HL-60 (cell line): ENCODE measurements around the gene STAMBPL1.
"Not testable (repeated sequence)": the region's sequence is repeated elsewhere in the genome, so short reads cannot be mapped to it uniquely, and the experiment has no call there.

Experiments
- DNase-seq, 2 experiments: peaks; one replicate each; pipeline ENCODE4 v3.0.0-alpha.2; 2010 to 2020; ENCODE audit warnings: low read depth in 1 of 2, low spot score in 1 of 2
- H3K27ac ChIP-seq: fragments of 250-450 bp; sonication (Bioruptor Pico); replicated peaks from 2 replicates; pipeline ENCODE4 v1.5.1; 2020; ENCODE audit warnings: mild to moderate bottlenecking, moderate library complexity
- H3K27me3 ChIP-seq: fragments of 250-450 bp; sonication (Bioruptor Pico); 2 replicates; pipeline ENCODE4 v1.5.1; 2021; ENCODE audit warnings: mild to moderate bottlenecking, moderate library complexity; ENCODE audit not compliant: insufficient read depth, poor library complexity, severe bottlenecking
- H3K4me3 ChIP-seq: replicated peaks from 2 replicates; pipeline ENCODE4 v1.5.1; 2011; ENCODE audit warnings: mild to moderate bottlenecking, control low read depth, low read length; ENCODE audit not compliant: insufficient read depth
- GABPA ChIP-seq: IDR thresholded peaks from 2 replicates; pipeline ENCODE4 v1.6.1; 2012; ENCODE audit warnings: low read depth
- POLR2AphosphoS5 ChIP-seq: IDR thresholded peaks from 2 replicates; pipeline ENCODE4 v1.6.1; 2012; ENCODE audit warnings: low read depth
- SPI1 ChIP-seq: IDR thresholded peaks from 2 replicates; pipeline ENCODE4 v1.6.1; 2012; ENCODE audit warnings: low read depth, mild to moderate bottlenecking, borderline replicate concordance
- TF ChIP-seq, protein P1 (sequence below): IDR thresholded peaks from 2 replicates; pipeline ENCODE4 v1.6.1; 2012; ENCODE audit warnings: low read depth; ENCODE audit not compliant: insufficient replicate concordance
- TF ChIP-seq, protein P2 (sequence below): IDR thresholded peaks from one replicate; pipeline ENCODE4 v1.5.1; 2011; ENCODE audit warnings: low read length, control low read depth, inconsistent platforms; ENCODE audit not compliant: insufficient read depth

STAMBPL1 gene

DNA sequence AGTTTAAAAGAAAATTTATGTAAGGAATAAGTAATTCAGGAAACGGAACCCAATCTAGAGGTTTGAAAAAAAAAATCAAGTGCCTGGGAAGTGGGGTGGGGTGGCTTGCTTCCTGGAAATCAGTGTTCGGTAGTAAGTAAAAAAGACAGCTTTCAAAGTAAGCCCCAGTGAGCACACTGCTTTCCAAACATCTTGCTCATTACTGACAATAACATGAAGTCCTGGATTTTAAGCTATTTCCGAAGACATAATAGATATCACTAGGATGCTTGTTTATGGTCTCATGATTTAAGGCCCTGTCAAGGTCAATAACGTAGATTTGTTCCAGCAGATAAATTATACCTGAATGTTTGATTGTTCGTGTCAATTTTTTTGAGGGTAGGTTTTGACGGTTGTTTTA, 1.3 kb downstream of the STAMBPL1 start:
- Histone ChIP-seq H3K27ac (peak overlapping the region; percentile 98), H3K27me3 (no peaks in the 10 kb centered on the region), H3K4me3 (peak overlapping the region; percentile 82)
- no peak for TF ChIP-seq SPI1
- TF ChIP-seq GABPA: 0 out of 2 replicates have a peak, but pooled peaks have one; percentile 9
- no peak for DNase-seq

DNA sequence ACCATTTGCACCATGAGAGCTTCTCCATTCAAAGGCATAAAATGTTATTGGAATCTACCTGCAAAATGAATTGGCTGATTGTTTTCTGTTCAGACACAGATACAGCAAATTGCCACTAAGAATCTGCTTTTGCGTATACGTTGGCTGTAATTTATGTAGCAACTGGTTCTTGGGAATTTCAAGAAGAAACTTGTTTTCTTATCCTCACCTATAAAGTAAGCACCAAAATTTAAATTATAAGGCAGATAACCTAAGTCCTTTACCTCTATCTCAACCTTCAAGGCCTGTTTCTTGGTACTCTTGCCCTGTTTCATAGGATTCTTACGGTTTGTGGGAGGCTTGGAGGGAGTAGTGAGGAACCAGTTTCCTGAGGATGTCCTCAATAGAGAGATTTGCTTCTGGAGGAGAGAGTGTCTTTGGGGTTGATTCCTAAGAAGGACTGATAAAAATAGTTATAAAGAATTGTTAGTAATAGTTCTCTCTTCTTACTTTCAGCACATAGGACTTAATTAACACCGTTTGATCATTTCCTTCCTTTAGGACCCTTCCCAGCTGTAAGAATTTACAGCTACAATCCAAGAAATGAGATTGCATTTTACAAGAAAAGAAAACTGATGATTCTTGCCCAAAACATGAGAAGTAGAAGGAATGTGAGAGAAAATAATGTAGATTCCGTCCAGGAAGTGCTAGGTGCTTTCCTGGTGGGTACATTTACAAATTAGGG, 2.0 kb downstream of the STAMBPL1 start:
- TF ChIP-seq SPI1 (no peak), GABPA (no peak), POLR2AphosphoS5 (no peak)
- TF ChIP-seq, protein P1, sequence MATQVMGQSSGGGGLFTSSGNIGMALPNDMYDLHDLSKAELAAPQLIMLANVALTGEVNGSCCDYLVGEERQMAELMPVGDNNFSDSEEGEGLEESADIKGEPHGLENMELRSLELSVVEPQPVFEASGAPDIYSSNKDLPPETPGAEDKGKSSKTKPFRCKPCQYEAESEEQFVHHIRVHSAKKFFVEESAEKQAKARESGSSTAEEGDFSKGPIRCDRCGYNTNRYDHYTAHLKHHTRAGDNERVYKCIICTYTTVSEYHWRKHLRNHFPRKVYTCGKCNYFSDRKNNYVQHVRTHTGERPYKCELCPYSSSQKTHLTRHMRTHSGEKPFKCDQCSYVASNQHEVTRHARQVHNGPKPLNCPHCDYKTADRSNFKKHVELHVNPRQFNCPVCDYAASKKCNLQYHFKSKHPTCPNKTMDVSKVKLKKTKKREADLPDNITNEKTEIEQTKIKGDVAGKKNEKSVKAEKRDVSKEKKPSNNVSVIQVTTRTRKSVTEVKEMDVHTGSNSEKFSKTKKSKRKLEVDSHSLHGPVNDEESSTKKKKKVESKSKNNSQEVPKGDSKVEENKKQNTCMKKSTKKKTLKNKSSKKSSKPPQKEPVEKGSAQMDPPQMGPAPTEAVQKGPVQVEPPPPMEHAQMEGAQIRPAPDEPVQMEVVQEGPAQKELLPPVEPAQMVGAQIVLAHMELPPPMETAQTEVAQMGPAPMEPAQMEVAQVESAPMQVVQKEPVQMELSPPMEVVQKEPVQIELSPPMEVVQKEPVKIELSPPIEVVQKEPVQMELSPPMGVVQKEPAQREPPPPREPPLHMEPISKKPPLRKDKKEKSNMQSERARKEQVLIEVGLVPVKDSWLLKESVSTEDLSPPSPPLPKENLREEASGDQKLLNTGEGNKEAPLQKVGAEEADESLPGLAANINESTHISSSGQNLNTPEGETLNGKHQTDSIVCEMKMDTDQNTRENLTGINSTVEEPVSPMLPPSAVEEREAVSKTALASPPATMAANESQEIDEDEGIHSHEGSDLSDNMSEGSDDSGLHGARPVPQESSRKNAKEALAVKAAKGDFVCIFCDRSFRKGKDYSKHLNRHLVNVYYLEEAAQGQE: no peak
- TF ChIP-seq, protein P2, sequence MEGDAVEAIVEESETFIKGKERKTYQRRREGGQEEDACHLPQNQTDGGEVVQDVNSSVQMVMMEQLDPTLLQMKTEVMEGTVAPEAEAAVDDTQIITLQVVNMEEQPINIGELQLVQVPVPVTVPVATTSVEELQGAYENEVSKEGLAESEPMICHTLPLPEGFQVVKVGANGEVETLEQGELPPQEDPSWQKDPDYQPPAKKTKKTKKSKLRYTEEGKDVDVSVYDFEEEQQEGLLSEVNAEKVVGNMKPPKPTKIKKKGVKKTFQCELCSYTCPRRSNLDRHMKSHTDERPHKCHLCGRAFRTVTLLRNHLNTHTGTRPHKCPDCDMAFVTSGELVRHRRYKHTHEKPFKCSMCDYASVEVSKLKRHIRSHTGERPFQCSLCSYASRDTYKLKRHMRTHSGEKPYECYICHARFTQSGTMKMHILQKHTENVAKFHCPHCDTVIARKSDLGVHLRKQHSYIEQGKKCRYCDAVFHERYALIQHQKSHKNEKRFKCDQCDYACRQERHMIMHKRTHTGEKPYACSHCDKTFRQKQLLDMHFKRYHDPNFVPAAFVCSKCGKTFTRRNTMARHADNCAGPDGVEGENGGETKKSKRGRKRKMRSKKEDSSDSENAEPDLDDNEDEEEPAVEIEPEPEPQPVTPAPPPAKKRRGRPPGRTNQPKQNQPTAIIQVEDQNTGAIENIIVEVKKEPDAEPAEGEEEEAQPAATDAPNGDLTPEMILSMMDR: no peak
- Histone ChIP-seq H3K27ac (no peak overlapping the region), H3K27me3 (no peaks in the 10 kb centered on the region), H3K4me3 (peak overlapping the region; percentile 82)
- no peak for DNase-seq

DNA sequence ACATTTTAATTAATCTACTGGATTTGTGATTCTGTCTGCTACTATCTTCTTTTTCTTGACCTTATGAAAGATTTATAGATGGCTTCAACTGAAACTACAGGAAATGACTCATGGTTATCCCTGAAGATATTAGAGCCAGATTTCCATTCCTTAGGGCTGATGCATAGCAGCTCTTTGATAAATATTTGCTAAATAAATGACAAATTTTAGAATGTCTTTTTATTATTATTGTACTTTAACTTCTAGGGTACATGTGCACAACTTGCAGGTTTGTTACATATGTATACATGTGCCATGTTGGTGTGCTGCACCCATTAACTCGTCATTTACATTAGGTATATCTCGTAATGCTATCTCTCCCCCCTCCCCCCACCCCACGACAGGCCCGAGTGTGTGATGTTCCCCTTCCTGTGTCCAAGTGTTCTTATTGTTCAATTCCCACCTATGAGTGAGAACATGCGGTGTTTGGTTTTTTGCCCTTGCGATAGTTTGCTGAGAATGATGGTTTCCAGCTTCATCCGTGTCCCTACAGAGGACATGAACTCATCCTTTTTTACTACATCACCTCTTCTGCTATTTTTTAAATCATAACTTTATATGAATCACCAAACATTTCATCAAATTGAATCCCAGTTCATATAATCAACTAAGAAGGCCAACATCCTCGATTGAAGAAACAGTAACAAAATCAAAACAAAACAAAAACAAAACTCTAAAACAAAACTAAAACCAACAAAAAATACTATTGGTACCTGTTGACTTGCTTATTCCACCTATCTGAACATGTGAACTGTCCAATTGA, 2.8 kb downstream of the STAMBPL1 start:
- not testable (repeated sequence) for H3K27me3 ChIP-seq, H3K27ac ChIP-seq, H3K4me3 ChIP-seq, DNase-seq

DNA sequence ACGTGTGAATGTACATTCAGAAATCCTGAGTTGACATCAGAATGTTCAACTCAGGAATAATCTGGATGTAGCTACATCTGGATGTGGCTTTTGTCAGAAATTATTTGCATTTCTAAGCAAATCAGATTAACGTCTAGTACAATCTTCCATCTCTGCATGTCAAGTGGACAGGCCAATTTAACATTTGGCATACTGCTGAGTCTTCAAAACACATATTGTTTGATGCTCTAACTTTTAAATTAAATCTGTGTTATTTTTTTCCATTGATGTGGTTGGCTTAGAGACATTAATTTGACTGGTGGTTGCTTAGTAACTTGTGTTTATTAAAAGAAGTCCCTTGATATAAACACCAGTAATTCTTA, 3.4 kb downstream of the STAMBPL1 start:
- no peaks in the 10 kb centered on the region for H3K27me3 ChIP-seq
- no peak overlapping the region for H3K27ac ChIP-seq
- TF ChIP-seq, protein P1: no peak
- TF ChIP-seq GABPA: no peak
- TF ChIP-seq SPI1: no peak
- TF ChIP-seq POLR2AphosphoS5: no peak
- TF ChIP-seq, protein P2: no peak
- H3K4me3 ChIP-seq: no peak overlapping the region
- DNase-seq: no peak
